GM21576 (cell line): ENCODE data around the gene CDHR5.
"Not testable (repeated sequence)": the region's sequence is repeated elsewhere in the genome, so short reads cannot be mapped to it uniquely, and the experiment has no call there.

Experiments used
- ATAC-seq: cut with Tn5 transposase; IDR thresholded peaks from one replicate; pipeline ENCODE4 v1.9.1; 2021; ENCODE audit warnings: mild to moderate bottlenecking, moderate library complexity; ENCODE audit not compliant: unreplicated experiment

Gene CDHR5

DNA sequence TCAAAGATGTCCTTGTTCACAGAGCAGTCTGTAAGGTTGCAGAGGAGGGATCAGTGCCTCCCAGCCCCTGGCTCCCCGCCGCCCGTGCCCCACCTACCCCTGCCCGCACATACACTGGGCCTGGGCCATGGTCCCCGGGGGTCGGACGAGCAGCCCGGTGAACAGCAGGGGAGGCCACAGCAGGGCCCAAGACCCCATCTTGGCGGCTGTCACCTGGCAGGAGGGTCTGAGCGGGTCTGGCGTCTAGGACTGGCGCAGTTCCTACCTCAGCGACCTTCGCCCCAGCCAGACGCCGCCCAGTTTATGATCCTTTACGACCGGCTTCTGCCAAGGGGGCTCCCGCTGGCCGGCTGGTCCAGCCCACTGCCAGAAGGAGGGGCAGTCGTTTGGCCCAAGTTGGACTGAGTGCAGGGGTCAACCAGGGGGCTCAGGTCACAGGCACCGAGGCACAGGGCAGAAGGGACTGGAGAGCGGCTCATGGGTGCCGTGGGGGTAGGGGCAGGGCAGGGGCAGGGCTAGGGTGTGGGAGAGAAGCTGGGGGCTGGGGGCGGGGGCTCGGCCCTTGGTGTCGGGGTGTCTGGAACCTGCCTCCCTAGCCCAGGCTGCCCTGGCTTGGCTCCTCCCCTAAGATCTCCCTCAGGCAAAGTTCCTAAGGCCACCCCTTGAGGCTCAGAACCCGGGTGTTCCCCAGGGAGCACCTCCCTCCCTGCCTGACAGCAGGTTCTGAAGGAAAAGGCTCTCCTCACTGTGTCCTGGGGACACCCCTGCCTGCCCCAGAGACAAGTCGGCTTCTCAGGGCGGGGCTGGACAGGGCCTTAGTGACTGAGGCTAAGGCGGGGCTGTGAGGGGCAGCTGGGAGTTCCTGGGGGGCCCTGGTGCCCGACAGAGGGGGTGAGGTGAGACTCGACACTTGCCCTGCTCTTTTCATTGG, at the start of gene CDHR5:
Gene CDHR5, minus strand, starts transcription at position 251 of the 931 bp plus-strand sequence. Its CDS starts 53 bp downstream, at position 198.
- no peak for ATAC-seq

DNA sequence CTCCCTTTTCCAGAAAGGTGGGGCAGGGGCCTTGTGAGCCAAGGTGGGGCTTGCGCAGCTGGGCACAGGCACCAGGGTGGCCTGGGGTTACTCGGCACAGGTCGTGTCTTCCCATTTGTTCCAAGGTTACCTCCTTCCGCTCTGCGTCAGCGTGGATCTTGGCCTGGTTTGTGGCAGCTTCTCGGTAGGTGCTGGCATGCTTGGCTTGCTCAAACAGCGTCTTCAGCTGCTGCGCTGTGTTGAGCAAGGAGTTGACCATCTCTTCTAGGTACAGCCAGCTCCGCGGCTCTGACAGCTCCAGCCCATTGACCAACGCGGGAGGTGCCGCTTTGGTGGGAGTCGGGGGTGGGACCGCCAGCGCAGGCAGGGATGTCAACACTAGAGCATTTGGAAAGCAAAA, 49.7 kb upstream of the CDHR5 start:
- ATAC-seq: no peak

- ATAC-seq: no peak
Measured at GRCh38 chr11:673866-674265, 49.1 kb upstream of the CDHR5 start.

GRCh38 chr11:665704-666281, 41.0 kb upstream of the CDHR5 start:
- no peak for ATAC-seq

GRCh38 chr11:665062-665703, 40.4 kb upstream of the CDHR5 start:
- no peak for ATAC-seq

- ATAC-seq: no peak
Measured at GRCh38 chr11:662689-663274, 38.0 kb upstream of the CDHR5 start.

DNA sequence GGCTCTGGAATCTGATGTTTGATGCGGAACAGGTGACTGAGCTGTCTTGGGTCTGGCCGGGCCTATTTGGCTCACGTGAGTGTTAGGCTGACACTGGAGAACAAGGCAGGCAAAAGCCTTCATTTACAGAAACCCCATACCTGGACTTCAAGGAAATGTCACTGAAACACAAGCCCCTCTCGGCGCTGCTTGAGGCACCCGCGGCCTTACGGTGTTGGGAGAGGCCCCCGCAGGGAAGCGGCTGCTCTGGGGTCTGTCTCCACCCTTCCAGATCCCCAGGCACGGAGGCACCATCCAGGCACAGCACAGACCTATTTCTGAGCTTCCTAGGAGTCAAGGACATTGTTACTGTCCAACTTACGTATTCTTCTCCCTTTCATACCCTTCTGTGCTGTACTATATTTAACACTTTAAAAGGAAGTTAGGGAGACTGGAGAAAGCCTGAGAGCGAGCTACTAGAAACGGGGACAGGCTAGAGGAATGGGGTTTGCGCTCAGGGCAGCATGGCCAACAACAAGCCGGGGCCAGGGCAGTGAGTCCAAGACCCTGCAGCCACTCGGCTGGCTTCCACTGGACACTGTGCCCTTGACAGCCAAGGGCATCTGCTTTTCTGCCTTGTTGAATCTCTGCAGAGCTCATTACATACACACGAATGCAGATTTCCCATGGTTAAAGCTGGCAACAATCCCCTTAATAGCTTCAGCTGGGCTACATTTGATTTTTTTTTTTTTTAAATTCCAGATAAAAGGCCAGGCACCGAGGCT, 36.1 kb upstream of the CDHR5 start:
- ATAC-seq: no peak

GRCh38 chr11:660281-660680, 35.5 kb upstream of the CDHR5 start:
- ATAC-seq: no peak

DNA sequence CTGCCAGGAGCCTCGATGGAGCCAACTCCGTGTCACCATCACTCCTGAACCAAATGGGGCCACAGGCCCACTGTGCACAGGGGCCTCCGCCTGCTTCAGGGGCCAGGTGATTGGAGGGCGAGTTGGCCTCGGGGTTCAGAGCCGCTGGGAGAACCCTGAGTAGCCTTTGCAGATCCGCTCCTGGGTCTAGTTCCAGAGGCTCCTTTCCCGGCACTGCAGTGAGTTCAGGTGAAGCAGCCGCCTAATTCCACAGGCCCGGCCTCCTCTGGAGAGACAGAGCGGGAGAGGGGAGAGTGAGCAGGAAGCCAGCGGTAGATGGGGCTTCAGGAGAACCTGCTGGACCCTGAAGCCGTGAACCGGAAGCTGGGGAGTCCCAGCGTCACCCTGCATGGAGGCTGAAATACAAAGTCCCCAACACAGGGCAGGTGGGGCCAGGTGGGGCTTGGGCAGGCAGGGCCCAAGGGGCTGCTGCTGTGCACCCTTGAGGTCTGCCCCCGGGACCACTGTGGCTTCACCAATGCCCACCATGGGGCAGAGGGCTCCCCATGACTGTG, 34.9 kb upstream of the CDHR5 start:
- ATAC-seq: no peak

DNA sequence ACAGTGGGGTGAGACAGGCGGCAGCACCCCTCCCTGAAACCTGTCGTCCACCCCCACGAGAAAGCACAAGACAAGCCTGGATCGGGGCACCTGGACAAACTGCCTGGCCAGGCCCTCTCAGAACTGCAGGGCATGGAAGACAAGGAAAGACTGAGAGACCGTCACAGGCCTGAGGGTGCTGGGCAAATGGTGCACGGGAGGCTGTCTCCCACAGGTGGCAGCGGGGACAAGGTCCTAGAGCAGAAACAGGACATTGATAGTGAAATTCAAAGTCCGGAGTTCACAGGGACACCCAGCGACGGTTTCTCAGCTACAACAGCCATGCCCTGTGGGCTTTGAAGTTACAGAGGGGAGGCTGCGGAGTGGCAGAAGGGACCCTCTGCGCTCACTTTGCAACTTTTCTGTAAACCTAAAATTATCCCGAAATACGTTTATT, 33.0 kb upstream of the CDHR5 start:
- ATAC-seq: no peak

DNA sequence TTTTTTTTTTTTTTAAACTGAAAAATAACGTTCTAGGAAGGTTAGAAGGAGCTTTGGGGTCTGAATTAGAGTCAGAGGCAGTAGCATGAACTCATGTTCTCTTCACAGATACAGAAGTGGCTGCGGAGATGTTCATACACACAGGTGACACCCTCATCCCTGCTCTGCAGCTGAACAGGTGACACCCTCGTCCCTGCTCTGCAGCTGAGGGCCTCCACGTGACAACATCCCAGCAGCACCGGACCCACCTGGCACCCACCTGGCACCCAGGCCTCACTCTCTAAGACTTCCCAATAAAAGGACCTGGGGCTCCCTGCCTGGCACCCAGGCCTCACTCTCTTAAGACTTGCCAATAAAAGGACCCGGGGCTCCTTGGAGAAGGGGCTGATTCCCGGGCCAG, 32.1 kb upstream of the CDHR5 start:
- ATAC-seq: no peak

DNA sequence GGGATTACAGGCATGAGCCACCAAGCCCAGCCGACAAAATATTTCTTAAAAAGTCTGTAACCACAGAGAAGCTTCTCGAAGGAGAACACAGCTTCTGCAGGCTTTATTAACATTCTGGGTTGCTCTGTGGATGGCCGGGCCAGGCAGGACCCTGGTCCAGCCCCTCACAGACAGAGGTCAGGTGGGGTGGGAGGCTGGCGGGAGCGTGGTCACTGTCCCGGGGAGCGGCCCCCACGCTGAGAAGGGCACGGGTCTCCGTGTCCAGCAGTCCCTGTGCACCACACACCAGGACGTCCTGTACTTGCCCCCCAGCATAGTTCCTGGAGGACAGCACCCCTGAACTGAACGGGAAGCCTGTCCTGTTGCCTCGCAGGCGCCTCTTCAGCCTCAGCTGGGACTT, 31.7 kb upstream of the CDHR5 start:
- no peak for ATAC-seq

GRCh38 chr11:655036-655726, 30.4 kb upstream of the CDHR5 start:
- no peak for ATAC-seq

- ATAC-seq: not testable (repeated sequence)
Measured at GRCh38 chr11:654444-654843, 29.7 kb upstream of the CDHR5 start.

DNA sequence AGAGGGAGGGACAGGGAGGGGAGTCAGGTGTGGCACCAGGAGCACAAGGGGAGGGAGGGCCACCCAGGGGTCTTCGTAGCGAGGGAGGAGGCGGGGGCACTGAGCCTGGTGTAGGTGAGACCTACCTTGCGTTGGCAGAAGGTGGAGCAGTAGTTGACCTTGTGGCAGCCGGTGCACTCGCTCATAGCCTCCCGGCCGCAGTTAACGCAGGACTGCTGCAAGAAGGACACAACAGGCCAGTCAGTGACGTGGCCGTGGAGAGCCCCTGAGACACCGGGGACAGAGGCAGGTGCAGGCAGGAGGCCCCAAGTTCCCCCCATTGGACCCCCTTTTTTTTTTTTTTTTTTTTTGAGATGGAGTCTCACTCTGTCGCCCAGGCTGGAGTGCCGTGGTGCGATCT, 29.1 kb upstream of the CDHR5 start:
- no peak for ATAC-seq

DNA sequence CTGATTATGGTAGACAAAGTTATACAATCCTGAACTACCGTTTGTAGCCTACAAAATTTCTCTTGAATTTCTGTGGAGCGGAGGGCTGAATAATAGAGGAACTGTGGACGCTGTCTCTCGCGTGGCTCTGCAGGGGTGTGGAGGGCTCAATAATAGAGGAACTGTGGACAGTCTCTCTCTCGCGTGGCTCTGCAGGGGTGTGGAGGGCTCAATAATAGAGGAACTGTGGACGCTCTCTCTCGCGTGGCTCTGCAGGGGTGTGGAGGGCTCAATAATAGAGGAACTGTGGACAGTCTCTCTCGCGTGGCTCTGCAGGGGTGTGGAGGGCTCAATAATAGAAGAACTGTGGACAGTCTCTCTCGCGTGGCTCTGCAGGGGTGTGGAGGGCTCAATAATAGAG, 28.4 kb upstream of the CDHR5 start:
- not testable (repeated sequence) for ATAC-seq

DNA sequence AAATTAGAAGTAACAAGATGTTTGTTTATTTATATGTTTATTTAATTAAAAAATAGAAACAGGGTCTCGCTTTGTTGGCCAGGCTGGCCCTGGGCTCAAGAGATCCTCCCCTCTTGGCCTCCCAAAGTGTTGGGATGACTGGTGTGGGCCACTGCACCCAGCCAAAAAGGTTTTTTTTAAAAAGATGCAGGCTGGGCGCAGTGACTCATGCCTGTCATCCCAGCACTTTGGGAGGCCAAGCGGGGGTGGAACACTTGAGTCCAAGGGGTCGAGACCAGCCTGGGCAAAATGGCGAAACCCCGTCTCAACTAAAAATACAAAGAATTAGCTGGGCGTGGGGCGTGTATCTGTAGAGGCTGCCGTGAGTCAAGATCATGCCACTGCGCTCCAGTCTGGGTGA, 25.7 kb upstream of the CDHR5 start:
- ATAC-seq: no peak

GRCh38 chr11:647672-648158, 23.0 kb upstream of the CDHR5 start:
- not testable (repeated sequence) for ATAC-seq

- ATAC-seq: no peak
Measured at GRCh38 chr11:646214-646613, 21.5 kb upstream of the CDHR5 start.

DNA sequence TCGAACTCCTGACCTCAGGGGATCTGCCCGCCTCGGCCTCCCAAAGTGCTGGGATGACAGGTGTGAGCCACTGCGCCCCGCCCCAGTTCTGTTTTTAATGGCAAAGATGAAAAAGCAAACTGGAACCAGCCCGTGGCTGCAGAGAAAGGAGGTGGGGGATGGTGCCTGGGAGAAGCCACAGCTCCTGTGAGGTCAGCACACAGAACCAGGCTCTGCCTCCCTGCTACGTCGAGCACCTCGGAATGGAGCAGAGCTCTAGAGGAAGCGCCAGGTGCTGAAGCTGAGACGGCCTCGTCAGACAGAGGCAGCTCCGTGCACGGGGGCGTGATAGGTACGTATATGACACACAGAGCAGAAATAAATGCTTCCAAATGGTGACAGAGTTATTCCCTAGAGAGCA, 20.8 kb upstream of the CDHR5 start:
- ATAC-seq: no peak
